DOHH2 (cell line): Measurements from ENCODE around the gene FADD.

Experiments
- H3F3A ChIP-seq: fragments of 200-600 bp; sonication (generic), shearing (Covaris generic); 2 replicates; pipeline ENCODE4 v1.6.0; 2016; ENCODE audit warnings: antibody characterized with exemption, mild to moderate bottlenecking; ENCODE audit not compliant: control insufficient read depth, insufficient read depth
- H3K27ac ChIP-seq: fragments of 200-600 bp; sonication (generic); 2 replicates; pipeline ENCODE4 v1.5.1; 2014; ENCODE audit warnings: low read depth, mild to moderate bottlenecking, low read length, moderate library complexity
- H3K27me3 ChIP-seq: fragments of 200-600 bp; sonication (generic); 2 replicates; pipeline ENCODE4 v1.6.1; 2014; ENCODE audit warnings: mild to moderate bottlenecking, low read length, mixed read lengths; ENCODE audit not compliant: control insufficient read depth
- H3K36me3 ChIP-seq: fragments of 200-600 bp; sonication (generic); 2 replicates; pipeline ENCODE4 v1.6.1; 2014; ENCODE audit warnings: mild to moderate bottlenecking, low read length, moderate library complexity, mixed read lengths; ENCODE audit not compliant: control insufficient read depth
- H3K4me1 ChIP-seq: fragments of 200-600 bp; sonication (generic); 2 replicates; pipeline ENCODE4 v1.6.1; 2014; ENCODE audit warnings: mild to moderate bottlenecking, low read length, mixed read lengths; ENCODE audit not compliant: control insufficient read depth
- H3K4me2 ChIP-seq: fragments of 200-600 bp; sonication (generic); 2 replicates; pipeline ENCODE4 v1.6.0; 2014; ENCODE audit warnings: mild to moderate bottlenecking, low read length, moderate library complexity
- H3K4me3 ChIP-seq: fragments of 200-600 bp; sonication (generic); 2 replicates; pipeline ENCODE4 v1.5.1; 2014; ENCODE audit warnings: mild to moderate bottlenecking, low read length, mixed read lengths
- H3K79me2 ChIP-seq: fragments of 200-600 bp; sonication (generic); 2 replicates; pipeline ENCODE4 v1.6.1; 2014; ENCODE audit warnings: mild to moderate bottlenecking, low read length, mixed read lengths; ENCODE audit not compliant: control insufficient read depth
- H3K9me2 ChIP-seq: fragments of 200-600 bp; sonication (generic); replicated peaks from 2 replicates; pipeline ENCODE4 v1.6.1; 2014; ENCODE audit warnings: mild to moderate bottlenecking, low read length, mixed read lengths; ENCODE audit not compliant: control insufficient read depth
- H3K9me3 ChIP-seq: fragments of 200-600 bp; sonication (generic); 2 replicates; pipeline ENCODE4 v1.6.1; 2014; ENCODE audit warnings: antibody characterized with exemption, low read length, mixed read lengths; ENCODE audit not compliant: control insufficient read depth, insufficient read depth
- H4K20me1 ChIP-seq: fragments of 200-600 bp; sonication (generic); 2 replicates; pipeline ENCODE4 v1.6.0; 2014; ENCODE audit warnings: low read depth, mild to moderate bottlenecking, antibody characterized with exemption, low read length, moderate library complexity; ENCODE audit not compliant: control insufficient read depth, insufficient read depth
- CTCF ChIP-seq: fragments of 200-600 bp; sonication (generic); IDR thresholded peaks from one replicate; pipeline ENCODE4 v1.5.1; 2014; ENCODE audit warnings: antibody characterized with exemption, mild to moderate bottlenecking, low read depth, low read length; ENCODE audit not compliant: poor library complexity, severe bottlenecking
- EZH2phosphoT487 ChIP-seq: fragments of 200-600 bp; sonication (generic); IDR thresholded peaks from 2 replicates; pipeline ENCODE4 v1.6.1; 2017; ENCODE audit warnings: borderline replicate concordance, mild to moderate bottlenecking, antibody characterized with exemption, low read length, moderate library complexity, mixed read lengths

Gene FADD

DNA sequence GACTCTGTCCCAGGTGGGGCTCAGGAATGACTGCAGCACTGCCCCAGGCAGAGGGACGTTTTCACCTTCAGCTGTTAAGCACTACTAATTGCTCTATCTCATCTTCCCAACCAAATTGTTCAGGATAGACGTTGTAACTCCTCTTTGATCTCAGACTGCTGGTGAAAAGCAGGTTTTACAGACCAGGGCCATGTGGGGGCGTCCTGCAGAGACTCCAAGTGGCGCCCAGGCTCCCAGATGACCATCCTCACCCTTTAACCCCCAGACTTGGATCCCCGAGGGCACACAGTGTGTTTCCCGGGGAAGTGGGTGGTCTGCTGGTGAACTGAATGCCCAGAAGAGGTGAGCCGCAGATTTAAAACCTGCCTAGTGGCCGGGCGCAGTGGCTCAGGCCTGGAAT is 23.9 kb downstream of the FADD start:
- Histone ChIP-seq H4K20me1 (no peaks in the 10 kb centered on the region), H3K9me2 (no peaks in the 10 kb centered on the region), H3K36me3 (no peaks in the 10 kb centered on the region), H3K4me3 (no peak overlapping the region), H3K79me2 (no peaks in the 10 kb centered on the region), H3K4me2 (no peak overlapping the region), H3F3A (no peaks in the 10 kb centered on the region), H3K27me3 (peaks cover 12% of the 10 kb centered on the region), H3K9me3 (no peaks in the 10 kb centered on the region), H3K4me1 (no peaks in the 10 kb centered on the region), H3K27ac (no peak overlapping the region)
- TF ChIP-seq CTCF (peak; percentile 60), EZH2phosphoT487 (no peak)

GRCh38 chr11:70229737-70230136 is 26.6 kb downstream of the FADD start:
- Histone ChIP-seq H3K79me2 (no peaks in the 10 kb centered on the region), H3K36me3 (no peaks in the 10 kb centered on the region), H3K9me3 (no peaks in the 10 kb centered on the region), H3K4me3 (no peak overlapping the region), H3K4me2 (no peak overlapping the region), H3F3A (no peaks in the 10 kb centered on the region), H4K20me1 (no peaks in the 10 kb centered on the region), H3K27ac (no peak overlapping the region), H3K9me2 (no peaks in the 10 kb centered on the region), H3K4me1 (no peaks in the 10 kb centered on the region), H3K27me3 (peaks cover 15% of the 10 kb centered on the region)
- TF ChIP-seq CTCF (no peak), EZH2phosphoT487 (no peak)

DNA sequence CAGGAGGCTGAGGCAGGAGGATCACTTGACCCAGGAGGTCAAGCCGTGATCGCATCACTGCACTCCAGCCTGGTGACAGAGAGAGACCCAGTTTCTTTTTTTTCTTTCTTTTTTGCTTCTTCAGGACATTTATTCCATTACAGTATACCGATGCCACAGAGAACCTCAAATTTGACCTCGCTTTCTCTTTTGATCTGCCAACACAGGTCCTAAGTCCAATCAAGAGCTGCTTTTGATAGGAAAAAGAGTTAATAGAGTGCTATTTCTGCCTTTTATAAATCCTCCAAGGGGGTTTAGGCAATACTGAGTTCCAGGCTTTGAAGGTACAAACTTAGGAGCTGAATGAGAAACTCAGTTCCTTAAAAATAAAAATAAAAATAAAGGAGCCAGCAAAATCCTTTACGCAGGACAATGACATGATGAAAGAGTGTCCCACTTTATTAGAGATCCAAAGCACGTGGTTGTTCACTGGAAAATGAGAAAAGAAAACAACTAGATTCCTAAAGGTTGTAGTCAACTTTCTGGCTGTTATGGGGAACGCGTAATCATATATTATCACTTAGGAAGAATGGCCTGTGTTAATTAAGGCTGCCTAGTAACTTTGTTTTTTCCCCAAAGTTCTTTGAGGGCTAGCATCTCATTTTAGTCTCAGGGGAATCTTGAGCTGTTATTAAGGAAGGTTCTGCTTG is 27.2 kb downstream of the FADD start:
- no peak overlapping the region for H3K27ac ChIP-seq
- no peaks in the 10 kb centered on the region for H3K9me3 ChIP-seq
- TF ChIP-seq CTCF (no peak), EZH2phosphoT487 (no peak)
- no peaks in the 10 kb centered on the region for H4K20me1 ChIP-seq
- H3K4me1 ChIP-seq: no peaks in the 10 kb centered on the region
- no peaks in the 10 kb centered on the region for H3K9me2 ChIP-seq
- H3K4me3 ChIP-seq: no peak overlapping the region
- peaks cover 15% of the 10 kb centered on the region for H3K27me3 ChIP-seq
- H3F3A ChIP-seq: no peaks in the 10 kb centered on the region
- H3K79me2 ChIP-seq: no peaks in the 10 kb centered on the region
- H3K4me2 ChIP-seq: no peak overlapping the region
- H3K36me3 ChIP-seq: no peaks in the 10 kb centered on the region
